HCT116 (cell line): ENCODE data around the gene SLC24A3. TPM values are rescaled to one million over a fixed set of nuclear protein-coding genes. Genes with fewer than 3 reads are reported as not detected.

Source experiments
- ATAC-seq: fragments of 200-7000 bp; cut with Tn5 transposase; 2 replicates; pipeline ENCODE4 v1.9.1; 2020; ENCODE audit warnings: mild to moderate bottlenecking, moderate library complexity
- BruUV-seq: library from RNA; stranded (reverse); fragments of 400-500 nt; replicated peaks from 2 replicates; lab custom pipeline; 2021; lab: Mats Ljungman, UMichigan
- CTCF ChIA-PET: fragments of 300-600 bp; sonication (Branson Sonifier 250); formaldehyde crosslinking; loops from one replicate; lab custom pipeline; 2021; ENCODE audit warnings: antibody characterized with exemption; lab: Charles Lee
- POLR2A ChIA-PET: fragments of 300-600, 350-600 bp; sonication (Branson Sonifier 250); formaldehyde crosslinking; loops from one replicate; lab custom pipeline; 2021; ENCODE audit warnings: antibody characterized with exemption; lab: Charles Lee
- RAD21 ChIA-PET, 2 experiments: fragments of 300-600 bp; sonication (Branson Sonifier 250); formaldehyde crosslinking; loops; one replicate each; lab custom pipeline; 2023; ENCODE audit warnings: low total read pairs in 2 of 2; ENCODE audit not compliant: uncharacterized antibody in 2 of 2, unreplicated experiment in 2 of 2, low non-redundant PET in 1 of 2; lab: Charles Lee
- DNase-seq: peaks from one replicate; pipeline ENCODE4 v3.0.0-alpha.2; 2010; ENCODE audit warnings: low read depth, low spot score
- H2AFZ ChIP-seq: fragments of 200-600 bp; shearing (Covaris generic), sonication (generic); 2 replicates; pipeline ENCODE4 v1.6.1; 2017; ENCODE audit warnings: low read depth, mixed run types, mixed read lengths, antibody characterized with exemption, low read length; ENCODE audit not compliant: poor library complexity, severe bottlenecking
- H3K27ac ChIP-seq: 2 replicates; pipeline ENCODE4 v1.5.1; 2012; ENCODE audit warnings: low read depth, low read length
- H3K27me3 ChIP-seq: fragments of 200-600 bp; sonication (generic); 2 replicates; pipeline ENCODE4 v1.6.1; 2016; ENCODE audit warnings: mixed run types, low read length, mixed read lengths; ENCODE audit not compliant: insufficient read depth
- H3K36me3 ChIP-seq, 2 experiments: fragments of 200-500 bp in 1 of 2; fragments of 200-600 bp in 1 of 2; sonication (Bioruptor generic) in 1 of 2; sonication (generic) in 1 of 2; 2 replicates each; pipeline versions ENCODE4 v1.5.1 to v1.6.1; 2014 to 2016; ENCODE audit warnings: low read length in 2 of 2, inconsistent platforms in 1 of 2, mixed read lengths in 1 of 2, mixed run types in 1 of 2; ENCODE audit not compliant: insufficient read depth in 2 of 2, control insufficient read depth in 1 of 2
- H3K4me1 ChIP-seq, 2 experiments: fragments of 200-600 bp in 1 of 2; sonication (generic) in 1 of 2; 2 replicates each; pipeline versions ENCODE4 v1.5.1 to v1.6.1; 2012 to 2017; ENCODE audit warnings: low read length in 2 of 2, inconsistent platforms in 1 of 2, mild to moderate bottlenecking in 1 of 2, mixed read lengths in 1 of 2, mixed run types in 1 of 2, moderate library complexity in 1 of 2; ENCODE audit not compliant: insufficient read depth in 2 of 2, control insufficient read depth in 1 of 2
- H3K4me2 ChIP-seq: fragments of 200-600 bp; sonication (generic); 2 replicates; pipeline ENCODE4 v1.6.1; 2017; ENCODE audit warnings: mixed run types, low read length, mixed read lengths
- H3K4me3 ChIP-seq, 2 experiments: fragments of 200-600 bp in 1 of 2; sonication (generic) in 1 of 2; replicated peaks in 1 of 2; 2 replicates each; pipeline ENCODE4 v1.5.1; 2011 to 2016; ENCODE audit warnings: low read length in 2 of 2, control low read depth in 1 of 2, low read depth in 1 of 2, mild to moderate bottlenecking in 1 of 2, mixed read lengths in 1 of 2, mixed run types in 1 of 2
- H3K79me2 ChIP-seq: fragments of 200-600 bp; sonication (generic); 2 replicates; pipeline ENCODE4 v1.6.1; 2017; ENCODE audit warnings: mild to moderate bottlenecking, mixed run types, low read length, moderate library complexity, mixed read lengths; ENCODE audit not compliant: insufficient read depth
- H3K9ac ChIP-seq: fragments of 200-600 bp; sonication (generic); 2 replicates; pipeline ENCODE4 v1.6.1; 2016; ENCODE audit warnings: low read length, mixed read lengths
- H3K9me2 ChIP-seq: fragments of 200-600 bp; sonication (generic), shearing (Covaris generic); 2 replicates; pipeline ENCODE4 v1.6.1; 2017; ENCODE audit warnings: mixed run types, mild to moderate bottlenecking, moderate library complexity; ENCODE audit not compliant: insufficient read depth
- H3K9me3 ChIP-seq, 2 experiments: fragments of 200-500 bp in 1 of 2; fragments of 200-600 bp in 1 of 2; sonication (Bioruptor generic) in 1 of 2; sonication (generic) in 1 of 2; 2 replicates each; pipeline ENCODE4 v1.6.1; 2014 to 2017; ENCODE audit warnings: low read length in 2 of 2, mixed read lengths in 2 of 2, inconsistent platforms in 1 of 2, low read depth in 1 of 2, mild to moderate bottlenecking in 1 of 2, mixed run types in 1 of 2, moderate library complexity in 1 of 2; ENCODE audit not compliant: control insufficient read depth in 1 of 2, insufficient read depth in 1 of 2
- H4K20me1 ChIP-seq: fragments of 200-600 bp; sonication (generic), shearing (Covaris generic); 2 replicates; pipeline ENCODE4 v1.6.1; 2017; ENCODE audit warnings: mixed run types, mild to moderate bottlenecking, moderate library complexity; ENCODE audit not compliant: insufficient read depth
- CBX3 ChIP-seq: IDR thresholded peaks from 2 replicates; pipeline ENCODE4 v1.6.1; 2012; ENCODE audit warnings: low read depth
- EGR1 ChIP-seq: IDR thresholded peaks from 2 replicates; pipeline ENCODE4 v1.6.1; 2012; ENCODE audit warnings: low read depth
- POLR2AphosphoS5 ChIP-seq: IDR thresholded peaks from 2 replicates; pipeline ENCODE4 v1.6.1; 2011; ENCODE audit warnings: mild to moderate bottlenecking, low read depth, low read length, moderate library complexity
- REST ChIP-seq: IDR thresholded peaks from 2 replicates; pipeline ENCODE4 v1.6.1; 2012; ENCODE audit warnings: low read depth
- SIN3A ChIP-seq: IDR thresholded peaks from 2 replicates; pipeline ENCODE4 v1.6.1; 2012; ENCODE audit warnings: low read depth
- SRF ChIP-seq: IDR thresholded peaks from 2 replicates; pipeline ENCODE4 v1.6.1; 2012; ENCODE audit warnings: low read depth
- TCF7L2 ChIP-seq: IDR thresholded peaks from 2 replicates; pipeline ENCODE4 v1.7.0; 2011; ENCODE audit warnings: borderline replicate concordance, inconsistent platforms; ENCODE audit not compliant: insufficient read depth, insufficient read length; ENCODE audit errors: extremely low read depth
- ZBTB33 ChIP-seq: IDR thresholded peaks from 2 replicates; pipeline ENCODE4 v1.6.1; 2011; ENCODE audit warnings: mild to moderate bottlenecking, low read length, moderate library complexity; ENCODE audit not compliant: insufficient replicate concordance; ENCODE audit errors: extremely low read depth
- ZFX ChIP-seq: fragments of 450-650 bp; IDR thresholded peaks from 2 replicates; pipeline ENCODE4 v1.6.1; 2017
- intact Hi-C: fragments of 100-400 bp; cut with micrococcal nuclease; formaldehyde crosslinking; loops from 2 replicates; pipeline ENCODE4 v1.10.0; 2022
- total RNA-seq: library from RNA; stranded (reverse); gene quantifications from one replicate; pipeline ENCODE4 v1.2.1, GENCODE V29; 2021; ENCODE audit not compliant: unreplicated experiment

Gene SLC24A3
- total RNA-seq, 1 experiment from 2014 or later: not detected

GRCh38 chr20:19213946-19214490, 1.6 kb downstream of the SLC24A3 start:
- Histone ChIP-seq H3K4me2 (no peak overlapping the region), H3K4me1 (no peaks in the 10 kb centered on the region), H4K20me1 (no peaks in the 10 kb centered on the region), H3K9me3 (no peaks in the 10 kb centered on the region; a peak in 1 of 4 replicates), H3K27ac (no peak overlapping the region), H3K4me3 (no peak overlapping the region), H3K36me3 (no peaks in the 10 kb centered on the region), H3K79me2 (no peaks in the 10 kb centered on the region), H3K9ac (no peak overlapping the region), H3K27me3 (no peaks in the 10 kb centered on the region), H3K9me2 (no peaks in the 10 kb centered on the region), H2AFZ (no peak overlapping the region)
- no peak for DNase-seq
- no TSS peak for BruUV-seq
- intact Hi-C loops: loop anchor here (10.0 kb wide), 1 partner anchor 59 kb away; no protein-coding TSS in a partner anchor
- ChIA-PET POLR2A (no interaction called here), RAD21 (no interaction called here), CTCF (no interaction called here)
- TF ChIP-seq ZBTB33 (no peak), SIN3A (no peak), REST (no peak), POLR2AphosphoS5 (no peak), ZFX (no peak), CBX3 (no peak), EGR1 (no peak), SRF (no peak), TCF7L2 (no peak)
- ATAC-seq: no peak
